H9 (cell line): ENCODE measurements around the gene ZC3H15. TPM values are rescaled to one million over a fixed set of nuclear protein-coding genes. Genes with fewer than 3 reads are reported as not detected.

Experiments
- DNase-seq: peaks from one replicate; pipeline ENCODE4 v3.0.0-alpha.2; 2017
- H2AFZ ChIP-seq: one replicate; pipeline ENCODE4 v1.6.1; 2013; ENCODE audit warnings: mild to moderate bottlenecking, low read length, control low read depth, moderate library complexity
- H2AK5ac ChIP-seq: 2 replicates; pipeline ENCODE4 v1.6.1; 2013; ENCODE audit warnings: low read length, control low read depth, mixed read lengths; ENCODE audit not compliant: insufficient read length
- H2BK120ac ChIP-seq: one replicate; pipeline ENCODE4 v1.6.1; 2013; ENCODE audit warnings: low read depth, mild to moderate bottlenecking, low read length, control low read depth, inconsistent platforms; ENCODE audit not compliant: poor library complexity, severe bottlenecking
- H2BK12ac ChIP-seq: 2 replicates; pipeline ENCODE4 v1.6.1; 2013; ENCODE audit warnings: low read length, control low read depth, mixed read lengths, low read depth; ENCODE audit not compliant: insufficient read length
- H2BK15ac ChIP-seq: 2 replicates; pipeline ENCODE4 v1.6.1; 2013; ENCODE audit warnings: low read depth, low read length, control low read depth
- H2BK20ac ChIP-seq: one replicate; pipeline ENCODE4 v1.6.1; 2013; ENCODE audit warnings: low read depth, mild to moderate bottlenecking, low read length, control low read depth, inconsistent platforms; ENCODE audit not compliant: poor library complexity, severe bottlenecking
- H2BK5ac ChIP-seq: 2 replicates; pipeline ENCODE4 v1.6.1; 2013; ENCODE audit warnings: low read length, control low read depth, mixed read lengths; ENCODE audit not compliant: insufficient read length
- H3K14ac ChIP-seq: 2 replicates; pipeline ENCODE4 v1.6.1; 2013; ENCODE audit warnings: low read length, control low read depth; ENCODE audit not compliant: insufficient read depth
- H3K18ac ChIP-seq: 2 replicates; pipeline ENCODE4 v1.6.1; 2013; ENCODE audit warnings: low read depth, mild to moderate bottlenecking, mixed read lengths, low read length, control low read depth; ENCODE audit not compliant: insufficient read length
- H3K23ac ChIP-seq: 2 replicates; pipeline ENCODE4 v1.6.1; 2013; ENCODE audit warnings: low read length, control low read depth, mixed read lengths, low read depth; ENCODE audit not compliant: insufficient read length
- H3K23me2 ChIP-seq: 2 replicates; pipeline ENCODE4 v1.6.1; 2013; ENCODE audit warnings: low read depth, mild to moderate bottlenecking, mixed read lengths, low read length, control low read depth; ENCODE audit not compliant: insufficient read length, poor library complexity, severe bottlenecking
- H3K27ac ChIP-seq: 2 replicates; pipeline ENCODE4 v1.5.1; 2013; ENCODE audit warnings: low read length, control low read depth, mixed read lengths, low read depth; ENCODE audit not compliant: insufficient read length
- H3K27me3 ChIP-seq: 2 replicates; pipeline ENCODE4 v1.6.1; 2013; ENCODE audit warnings: low read length, control low read depth, inconsistent platforms; ENCODE audit not compliant: insufficient read depth
- H3K4ac ChIP-seq: 2 replicates; pipeline ENCODE4 v1.6.1; 2013; ENCODE audit warnings: low read depth, mild to moderate bottlenecking, control low read depth, inconsistent platforms, low read length, moderate library complexity
- H3K4me1 ChIP-seq: 2 replicates; pipeline ENCODE4 v1.6.1; 2013; ENCODE audit warnings: low read length, control low read depth, inconsistent platforms; ENCODE audit not compliant: insufficient read depth
- H3K4me2 ChIP-seq: 2 replicates; pipeline ENCODE4 v1.6.1; 2013; ENCODE audit warnings: low read length, control low read depth, mixed read lengths; ENCODE audit not compliant: insufficient read length, insufficient read depth
- H3K56ac ChIP-seq: 2 replicates; pipeline ENCODE4 v1.6.1; 2013; ENCODE audit warnings: low read depth, mild to moderate bottlenecking, mixed read lengths, low read length, control low read depth; ENCODE audit not compliant: insufficient read length
- H3K79me1 ChIP-seq: 2 replicates; pipeline ENCODE4 v1.6.1; 2013; ENCODE audit warnings: low read depth, mild to moderate bottlenecking, moderate library complexity, low read length, control low read depth, inconsistent platforms; ENCODE audit not compliant: insufficient read depth, poor library complexity, severe bottlenecking
- H3K79me2 ChIP-seq: 2 replicates; pipeline ENCODE4 v1.6.1; 2013; ENCODE audit warnings: low read length, control low read depth, inconsistent platforms; ENCODE audit not compliant: insufficient read depth
- H3K9ac ChIP-seq: 2 replicates; pipeline ENCODE4 v1.6.1; 2013; ENCODE audit warnings: low read length, control low read depth, mixed read lengths; ENCODE audit not compliant: insufficient read length; ENCODE audit errors: extremely low read depth
- H3K9me3 ChIP-seq: one replicate; pipeline ENCODE4 v1.6.1; 2013; ENCODE audit warnings: low read depth, low read length, inconsistent platforms; ENCODE audit not compliant: control insufficient read depth
- H3T11ph ChIP-seq: one replicate; pipeline ENCODE4 v1.6.1; 2013; ENCODE audit warnings: mild to moderate bottlenecking, low read length, control low read depth, inconsistent platforms
- H4K20me1 ChIP-seq: one replicate; pipeline ENCODE4 v1.6.1; 2013; ENCODE audit not compliant: control insufficient read depth, insufficient read length, insufficient read depth
- H4K5ac ChIP-seq: 2 replicates; pipeline ENCODE4 v1.6.1; 2013; ENCODE audit warnings: low read depth, mild to moderate bottlenecking, mixed read lengths, low read length, control low read depth; ENCODE audit not compliant: insufficient read length
- H4K8ac ChIP-seq: replicated peaks from 2 replicates; pipeline ENCODE4 v1.6.1; 2013; ENCODE audit warnings: low read length, control low read depth, mixed read lengths, low read depth; ENCODE audit not compliant: insufficient read length
- H4K91ac ChIP-seq: 2 replicates; pipeline ENCODE4 v1.6.1; 2013; ENCODE audit warnings: low read depth, mild to moderate bottlenecking, moderate library complexity, mixed read lengths, low read length, control low read depth; ENCODE audit not compliant: insufficient read length
- H3K27ac Mint-ChIP-seq, 3 experiments: 2 replicates in 2 of 3; 3 replicates in 1 of 3; pipeline ENCODE4 v1.8.0; 2020 to 2021; ENCODE audit warnings: mixed read lengths in 3 of 3, mild to moderate bottlenecking in 1 of 3, moderate library complexity in 1 of 3
- H3K27me3 Mint-ChIP-seq: 2 replicates; pipeline ENCODE4 v1.8.0; 2021; ENCODE audit warnings: low read depth, mild to moderate bottlenecking, moderate library complexity, mixed read lengths
- H3K36me3 Mint-ChIP-seq, 3 experiments: 2 replicates in 2 of 3; 3 replicates in 1 of 3; pipeline ENCODE4 v1.8.0; 2020 to 2021; ENCODE audit warnings: low read depth in 3 of 3, mixed read lengths in 3 of 3; ENCODE audit not compliant: insufficient read depth in 1 of 3
- H3K4me1 Mint-ChIP-seq, 2 experiments: 2 replicates each; pipeline ENCODE4 v1.8.0; 2020; ENCODE audit warnings: mixed read lengths in 2 of 2
- H3K4me3 Mint-ChIP-seq, 2 experiments: 2 replicates in 1 of 2; 3 replicates in 1 of 2; pipeline ENCODE4 v1.8.0; 2020 to 2021; ENCODE audit warnings: mild to moderate bottlenecking in 2 of 2, mixed read lengths in 2 of 2, moderate library complexity in 1 of 2
- H3K9me3 Mint-ChIP-seq, 2 experiments: 2 replicates in 1 of 2; 3 replicates in 1 of 2; pipeline ENCODE4 v1.8.0; 2020; ENCODE audit warnings: mild to moderate bottlenecking in 2 of 2, mixed read lengths in 2 of 2, moderate library complexity in 1 of 2
- WGBS: extraction: QIAGEN DNeasy Blood & Tissue Kit; methylation state at CpG from one replicate; pipeline ENCODE4 v1.1.7; 2013; ENCODE audit warnings: missing lambda C conversion rate, low lambda C conversion rate, mixed read lengths; ENCODE audit not compliant: insufficient read length; ENCODE audit errors: extremely low coverage; 5-methylcytosine and 5-hydroxymethylcytosine counted together
- total RNA-seq: library from RNA; stranded (reverse); gene quantifications from 2 replicates; pipeline ENCODE4 v1.2.1, GENCODE V29; 2021
- TF ChIP-seq, protein P1 (sequence below): fragments of 200-600 bp; sonication (generic); conservative IDR thresholded peaks from 3 replicates; pipeline ENCODE4 v1.8.0; 2021; ENCODE audit warnings: antibody characterized with exemption, mild to moderate bottlenecking

Gene ZC3H15
- total RNA-seq, 1 experiment from 2014 or later = 71.3 TPM

DNA sequence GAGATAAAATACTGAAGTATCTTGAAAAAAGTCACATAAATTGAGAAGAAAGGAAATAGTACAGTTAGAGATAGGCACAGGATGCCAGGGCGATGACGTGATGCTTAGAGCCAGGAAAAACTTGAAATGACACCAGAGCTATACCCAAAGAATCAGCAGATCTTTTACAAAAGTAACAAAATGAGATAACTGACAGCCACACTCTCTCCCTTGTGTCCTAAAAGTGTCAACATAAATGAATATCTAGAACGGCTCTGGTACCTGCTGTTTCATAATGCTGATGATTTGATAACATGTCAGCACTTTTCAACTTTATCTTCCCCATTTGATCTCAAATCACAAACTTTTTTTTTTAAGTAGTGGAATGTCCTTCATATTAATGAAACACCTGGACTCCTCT lies 45.6 kb upstream of the ZC3H15 start:
- H3K56ac ChIP-seq = no peak overlapping the region
- H3K23me2 ChIP-seq = no peaks in the 10 kb centered on the region
- H4K5ac ChIP-seq = no peak overlapping the region
- H3K27me3 ChIP-seq = no peaks in the 10 kb centered on the region
- no peak overlapping the region for H3K23ac ChIP-seq
- no peak overlapping the region for H3K18ac ChIP-seq
- H2BK120ac ChIP-seq = no peak overlapping the region
- no peak overlapping the region for H2BK5ac ChIP-seq
- no peak overlapping the region for H3K27ac ChIP-seq
- H3K14ac ChIP-seq = no peak overlapping the region
- no peak overlapping the region for H2AK5ac ChIP-seq
- no peaks in the 10 kb centered on the region for H3K79me2 ChIP-seq
- H2BK12ac ChIP-seq = no peak overlapping the region
- no peak overlapping the region for H2BK15ac ChIP-seq
- Mint-ChIP-seq H3K4me3 (no peak overlapping the region), H3K9me3 (peaks cover 24 to 31% of the 10 kb centered on the region in 2 experiments), H3K4me1 (peaks cover 0 to 4% of the 10 kb centered on the region in 2 experiments; a peak in 1 of 4 replicates), H3K27me3 (no peaks in the 10 kb centered on the region), H3K27ac (no peak overlapping the region), H3K36me3 (peaks cover 25 to 42% (median 31%) of the 10 kb centered on the region in 3 experiments)
- no peak overlapping the region for H2BK20ac ChIP-seq
- no peaks in the 10 kb centered on the region for H3K4me1 ChIP-seq
- H4K20me1 ChIP-seq = no peaks in the 10 kb centered on the region
- no peak overlapping the region for H3K4ac ChIP-seq
- no peak overlapping the region for H2AFZ ChIP-seq
- no peak overlapping the region for H3K9ac ChIP-seq
- H4K8ac ChIP-seq = no peak overlapping the region
- TF ChIP-seq, protein P1, sequence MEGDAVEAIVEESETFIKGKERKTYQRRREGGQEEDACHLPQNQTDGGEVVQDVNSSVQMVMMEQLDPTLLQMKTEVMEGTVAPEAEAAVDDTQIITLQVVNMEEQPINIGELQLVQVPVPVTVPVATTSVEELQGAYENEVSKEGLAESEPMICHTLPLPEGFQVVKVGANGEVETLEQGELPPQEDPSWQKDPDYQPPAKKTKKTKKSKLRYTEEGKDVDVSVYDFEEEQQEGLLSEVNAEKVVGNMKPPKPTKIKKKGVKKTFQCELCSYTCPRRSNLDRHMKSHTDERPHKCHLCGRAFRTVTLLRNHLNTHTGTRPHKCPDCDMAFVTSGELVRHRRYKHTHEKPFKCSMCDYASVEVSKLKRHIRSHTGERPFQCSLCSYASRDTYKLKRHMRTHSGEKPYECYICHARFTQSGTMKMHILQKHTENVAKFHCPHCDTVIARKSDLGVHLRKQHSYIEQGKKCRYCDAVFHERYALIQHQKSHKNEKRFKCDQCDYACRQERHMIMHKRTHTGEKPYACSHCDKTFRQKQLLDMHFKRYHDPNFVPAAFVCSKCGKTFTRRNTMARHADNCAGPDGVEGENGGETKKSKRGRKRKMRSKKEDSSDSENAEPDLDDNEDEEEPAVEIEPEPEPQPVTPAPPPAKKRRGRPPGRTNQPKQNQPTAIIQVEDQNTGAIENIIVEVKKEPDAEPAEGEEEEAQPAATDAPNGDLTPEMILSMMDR = no peak
- no peaks in the 10 kb centered on the region for H3K9me3 ChIP-seq
- no CpG with 5 or more reads among the region's 3 CpGs for WGBS
- no peak for DNase-seq
- H3K79me1 ChIP-seq = no peaks in the 10 kb centered on the region
- no peak overlapping the region for H4K91ac ChIP-seq
- H3T11ph ChIP-seq = no peak overlapping the region
- H3K4me2 ChIP-seq = no peak overlapping the region
